IMR-90 (cell line): ENCODE results near the gene LAMA2. TPM values are rescaled to one million over a fixed set of nuclear protein-coding genes. Genes with fewer than 3 reads are reported as not detected.

Experiments used
- ATAC-seq: fragments of 200-7000 bp; cut with Tn5 transposase; 2 replicates; pipeline ENCODE4 v1.9.1; 2020; ENCODE audit warnings: low read depth, mild to moderate bottlenecking, moderate library complexity
- BruUV-seq: library from RNA; stranded (reverse); fragments of 400-500 nt; replicated peaks from 2 replicates; lab custom pipeline; 2021; lab: Mats Ljungman, UMichigan
- CTCF ChIA-PET: fragments of 300-600 bp; formaldehyde crosslinking; extraction: SDS; loops from one replicate; lab custom pipeline; 2021; ENCODE audit warnings: antibody characterized with exemption; lab: Yijun Ruan, JAX
- POLR2A ChIA-PET: fragments of 300-600 bp; sonication (Branson Sonifier 250); formaldehyde crosslinking; loops from one replicate; lab custom pipeline; 2022; ENCODE audit warnings: antibody characterized with exemption; ENCODE audit not compliant: unreplicated experiment; lab: Charles Lee
- DNase-seq: peaks from one replicate; pipeline ENCODE4 v3.0.0; 2013
- H2AFZ ChIP-seq: replicated peaks from 2 replicates; pipeline ENCODE3; 2013; ENCODE audit warnings: low read length, mild to moderate bottlenecking; ENCODE audit not compliant: poor library complexity
- H2AK5ac ChIP-seq: 2 replicates; pipeline ENCODE4 v1.6.1; 2013; ENCODE audit warnings: low read depth, low read length, inconsistent platforms
- H2AK9ac ChIP-seq: replicated peaks from 2 replicates; pipeline ENCODE3; 2013; ENCODE audit warnings: mild to moderate bottlenecking, low read depth, low read length, moderate library complexity; ENCODE audit not compliant: poor library complexity
- H2BK120ac ChIP-seq: 2 replicates; pipeline ENCODE4 v1.6.1; 2013; ENCODE audit warnings: low read depth, low read length, inconsistent platforms
- H2BK15ac ChIP-seq: 3 replicates; pipeline ENCODE4 v1.6.1; 2013; ENCODE audit warnings: low read depth, low read length, inconsistent platforms
- H2BK20ac ChIP-seq: 2 replicates; pipeline ENCODE4 v1.6.1; 2013; ENCODE audit warnings: low read depth, mild to moderate bottlenecking, inconsistent platforms, low read length, moderate library complexity
- H2BK5ac ChIP-seq: 2 replicates; pipeline ENCODE4 v1.6.1; 2013; ENCODE audit warnings: mild to moderate bottlenecking, low read depth, low read length, inconsistent platforms; ENCODE audit not compliant: poor library complexity, severe bottlenecking
- H3K14ac ChIP-seq: replicated peaks from 2 replicates; pipeline ENCODE4 v1.6.1; 2013; ENCODE audit warnings: low read depth, low read length, inconsistent platforms
- H3K18ac ChIP-seq: 2 replicates; pipeline ENCODE4 v1.6.1; 2013; ENCODE audit warnings: low read depth, low read length, control low read depth
- H3K23ac ChIP-seq: 2 replicates; pipeline ENCODE4 v1.6.1; 2013; ENCODE audit warnings: low read depth, low read length, inconsistent platforms
- H3K27ac ChIP-seq: 2 replicates; pipeline ENCODE4 v1.5.1; 2013; ENCODE audit warnings: mild to moderate bottlenecking, control low read depth, low read length; ENCODE audit not compliant: insufficient read depth
- H3K27me3 ChIP-seq: 2 replicates; pipeline ENCODE4 v1.6.1; 2013; ENCODE audit warnings: low read length; ENCODE audit not compliant: control insufficient read depth, insufficient read depth
- H3K36me3 ChIP-seq: 2 replicates; pipeline ENCODE4 v1.6.1; 2013; ENCODE audit warnings: low read length, mixed read lengths; ENCODE audit not compliant: control insufficient read depth, insufficient read depth
- H3K4ac ChIP-seq: 2 replicates; pipeline ENCODE4 v1.6.1; 2013; ENCODE audit warnings: low read depth, low read length, inconsistent platforms
- H3K4me1 ChIP-seq: 2 replicates; pipeline ENCODE4 v1.6.1; 2013; ENCODE audit warnings: low read length, mixed read lengths; ENCODE audit not compliant: control insufficient read depth, insufficient read depth
- H3K4me2 ChIP-seq: 2 replicates; pipeline ENCODE4 v1.6.1; 2013; ENCODE audit warnings: low read depth, mild to moderate bottlenecking, control low read depth, low read length, moderate library complexity
- H3K4me3 ChIP-seq: 2 replicates; pipeline ENCODE4 v1.5.1; 2013; ENCODE audit warnings: low read depth, mild to moderate bottlenecking, control low read depth, low read length, moderate library complexity; ENCODE audit not compliant: insufficient read depth
- H3K56ac ChIP-seq: 2 replicates; pipeline ENCODE4 v1.6.1; 2013; ENCODE audit warnings: low read length, inconsistent platforms; ENCODE audit not compliant: insufficient read depth; ENCODE audit errors: extremely low read depth
- H3K79me1 ChIP-seq, 2 experiments: 2 replicates each; pipeline ENCODE4 v1.6.1; 2013; ENCODE audit warnings: low read length in 2 of 2, inconsistent platforms in 1 of 2, low read depth in 1 of 2
- H3K9ac ChIP-seq: 2 replicates; pipeline ENCODE4 v1.6.1; 2013; ENCODE audit warnings: low read depth, low read length, control low read depth
- H3K9me1 ChIP-seq: 2 replicates; pipeline ENCODE4 v1.6.1; 2013; ENCODE audit warnings: low read length, inconsistent platforms; ENCODE audit not compliant: insufficient read depth
- H3K9me3 ChIP-seq: 2 replicates; pipeline ENCODE4 v1.6.1; 2013; ENCODE audit warnings: low read length; ENCODE audit not compliant: control insufficient read depth, insufficient read depth
- H4K20me1 ChIP-seq: 2 replicates; pipeline ENCODE4 v1.6.1; 2013; ENCODE audit warnings: low read length, inconsistent platforms; ENCODE audit not compliant: insufficient read depth
- H4K5ac ChIP-seq: 2 replicates; pipeline ENCODE4 v1.6.1; 2013; ENCODE audit warnings: mild to moderate bottlenecking, low read depth, low read length, control low read depth
- H4K8ac ChIP-seq, 2 experiments: 2 replicates each; pipeline ENCODE4 v1.6.1; 2013; ENCODE audit warnings: low read depth in 2 of 2, low read length in 2 of 2, control low read depth in 1 of 2, inconsistent platforms in 1 of 2
- H4K91ac ChIP-seq: 2 replicates; pipeline ENCODE4 v1.6.1; 2013; ENCODE audit warnings: low read depth, low read length, inconsistent platforms; ENCODE audit not compliant: insufficient read depth
- BHLHE40 ChIP-seq: fragments of 150-350 bp; IDR thresholded peaks from 2 replicates; pipeline ENCODE4 v1.6.1; 2016; ENCODE audit warnings: mild to moderate bottlenecking, low read depth, low read length
- CHD1 ChIP-seq: IDR thresholded peaks from 2 replicates; pipeline ENCODE4 v1.6.1; 2012; ENCODE audit warnings: low read depth, low read length, improper control_type of control experiment
- ELK1 ChIP-seq: fragments of 150-350 bp; IDR thresholded peaks from 2 replicates; pipeline ENCODE4 v1.6.1; 2016; ENCODE audit warnings: low read depth, mild to moderate bottlenecking, low read length, moderate library complexity, borderline replicate concordance
- FOS ChIP-seq: fragments of 150-350 bp; IDR thresholded peaks from 2 replicates; pipeline ENCODE4 v1.6.1; 2016; ENCODE audit warnings: low read depth, low read length
- MXI1 ChIP-seq: IDR thresholded peaks from 2 replicates; pipeline ENCODE4 v1.6.1; 2012; ENCODE audit warnings: low read depth, mild to moderate bottlenecking, low read length, moderate library complexity, borderline replicate concordance
- RAD21 ChIP-seq: IDR thresholded peaks from 2 replicates; pipeline ENCODE4 v1.6.1; 2012; ENCODE audit warnings: low read length, improper control_type of control experiment
- RCOR1 ChIP-seq: IDR thresholded peaks from 2 replicates; pipeline ENCODE4 v1.6.1; 2012; ENCODE audit warnings: mild to moderate bottlenecking, low read length, improper control_type of control experiment; ENCODE audit not compliant: insufficient replicate concordance
- USF2 ChIP-seq: fragments of 150-350 bp; IDR thresholded peaks from 2 replicates; pipeline ENCODE4 v1.6.1; 2017; ENCODE audit warnings: mild to moderate bottlenecking, antibody characterized with exemption, low read length, low read depth
- WGBS, 2 experiments: methylation state at CpG; one replicate each; pipeline versions ENCODE4 v1.1.5 to v1.1.7; 2013; ENCODE audit warnings: missing lambda C conversion rate in 2 of 2; ENCODE audit not compliant: insufficient read length in 1 of 2; ENCODE audit errors: extremely low coverage in 2 of 2; 5-methylcytosine and 5-hydroxymethylcytosine counted together
- dilution Hi-C: fragments of 300-500 bp; cut with HindIII; formaldehyde crosslinking; loops from one replicate; pipeline ENCODE4 v1.14.3; 2018; ENCODE audit warnings: low sequenced_read_pairs; ENCODE audit not compliant: unreplicated experiment
- in situ Hi-C: fragments of 300-500 bp; cut with MboI; formaldehyde crosslinking; loops from 3 replicates; pipeline ENCODE4 v1.14.3; 2019; ENCODE audit warnings: low sequenced_read_pairs, inconsistent platforms, mixed read lengths
- intact Hi-C: fragments of 100-400 bp; cut with micrococcal nuclease; formaldehyde crosslinking; loops from 2 replicates; pipeline ENCODE4 v1.10.0; 2022
- polyA plus RNA-seq, 3 experiments: library from polyadenylated mRNA; depleted of rRNA; stranded (reverse); fragments of >200 nt; gene quantifications; 2 replicates each; pipeline ENCODE4 v1.2.3, GENCODE V29; 2012; ENCODE audit warnings: low replicate concordance in 1 of 3
- total RNA-seq: library from RNA; depleted of rRNA; stranded (reverse); fragments of >200 nt; gene quantifications from 2 replicates; pipeline ENCODE4 v1.2.3, GENCODE V29; 2012

The LAMA2 gene
- total and polyA plus RNA-seq, 2 of the 4 experiments (the other 2 are of a cell fraction): 9.9 to 13.3 TPM

DNA sequence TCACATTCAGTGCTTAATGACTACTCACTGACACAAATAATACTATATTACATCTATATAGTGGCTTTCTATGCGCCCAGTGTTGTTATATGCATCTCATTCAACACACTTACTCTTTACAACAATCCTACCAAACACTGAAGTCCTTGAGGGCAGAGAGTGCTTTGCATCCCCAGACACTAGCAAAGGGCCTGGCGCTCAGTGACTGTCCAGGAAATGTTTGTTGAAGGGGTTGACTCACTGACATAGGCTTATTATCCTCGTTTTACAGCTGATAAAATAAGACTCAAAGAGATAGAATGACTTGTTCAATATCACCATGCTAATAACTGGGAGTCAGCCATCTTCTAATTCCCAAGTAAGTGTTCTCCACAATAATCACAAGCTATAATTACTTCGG is 663.8 kb downstream of the LAMA2 start:
- Histone ChIP-seq H4K8ac (no peak overlapping the region), H3K9ac (no peak overlapping the region), H3K79me1 (no peaks in the 10 kb centered on the region), H3K9me3 (no peaks in the 10 kb centered on the region), H2BK120ac (no peak overlapping the region), H2AK5ac (no peak overlapping the region), H4K91ac (no peak overlapping the region), H3K27me3 (no peaks in the 10 kb centered on the region), H2BK20ac (no peak overlapping the region), H3K56ac (no peak overlapping the region), H4K20me1 (no peaks in the 10 kb centered on the region), H2BK5ac (no peak overlapping the region), H3K36me3 (no peaks in the 10 kb centered on the region), H3K4me3 (no peak overlapping the region), H3K4me1 (no peaks in the 10 kb centered on the region), H3K27ac (no peak overlapping the region), H3K18ac (no peak overlapping the region), H3K14ac (no peak overlapping the region), H3K23ac (no peak overlapping the region), H2AFZ (no peak overlapping the region), H2AK9ac (no peak overlapping the region), H3K4me2 (no peak overlapping the region), H2BK15ac (no peak overlapping the region), H3K4ac (no peak overlapping the region), H3K9me1 (no peaks in the 10 kb centered on the region), H4K5ac (no peak overlapping the region)
- in situ Hi-C loops (no loop called here), dilution Hi-C loops (no loop called here), intact Hi-C loops (no loop called here)
- WGBS, 2 experiments: no CpG with 5 or more reads among the region's 4 CpGs
- no peak for ATAC-seq
- BruUV-seq: no TSS peak
- TF ChIP-seq FOS: no peak
- no peak for TF ChIP-seq RAD21
- no peak for TF ChIP-seq USF2
- TF ChIP-seq ELK1: no peak
- TF ChIP-seq CHD1: no peak
- no peak for TF ChIP-seq BHLHE40
- no peak for TF ChIP-seq RCOR1
- TF ChIP-seq MXI1: no peak
- no peak for DNase-seq
- ChIA-PET CTCF (interaction anchor here (0.6 to 1.7 kb wide), 2 partner anchors 10 to 325 kb away, joined by 3 read pairs; no protein-coding TSS in a partner anchor), POLR2A (no interaction called here)
